Stimulated activated CD8-positive, alpha-beta memory T cell treated with anti-CD3 and anti-CD28 coated beads, Interleukin-15, amount 100 ng/mL, for 1 hour (primary cell): ENCODE results near the gene AATF.
"Not testable (repeated sequence)": the region's sequence is repeated elsewhere in the genome, so short reads cannot be mapped to it uniquely, and the experiment has no call there.

Experiments
- DNase-seq: peaks from one replicate; pipeline ENCODE4 v3.0.0-alpha.2; 2020; ENCODE audit warnings: low read depth

The AATF gene

DNA sequence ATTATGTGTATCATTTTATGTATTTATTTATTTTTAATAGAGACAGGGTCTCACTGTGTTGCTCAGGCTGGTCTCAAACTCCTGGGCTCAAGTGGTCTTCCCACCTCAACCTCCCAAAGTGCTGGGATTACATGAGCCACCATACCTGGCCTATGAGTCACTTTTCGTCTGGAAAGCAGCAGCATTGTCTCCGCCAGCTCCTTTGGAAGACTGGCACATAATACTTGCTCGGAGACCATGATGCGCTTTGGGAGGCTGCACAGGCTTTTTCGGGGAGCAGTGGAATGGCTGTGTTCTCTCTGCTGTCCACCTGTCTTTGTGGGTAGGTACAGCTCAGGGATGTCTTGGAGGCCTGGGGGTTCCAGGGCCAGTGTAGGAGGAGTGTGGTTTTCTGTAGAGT lies 102.2 kb downstream of the AATF start:
- no peak for DNase-seq

GRCh38 chr17:37051381-37051780 lies 102.6 kb downstream of the AATF start:
- DNase-seq, result no peak

- no peak for DNase-seq
Observed at GRCh38 chr17:37051833-37052232, 103.1 kb downstream of the AATF start.

- DNase-seq, result no peak
Observed at GRCh38 chr17:37052450-37052849, 103.7 kb downstream of the AATF start.

DNA sequence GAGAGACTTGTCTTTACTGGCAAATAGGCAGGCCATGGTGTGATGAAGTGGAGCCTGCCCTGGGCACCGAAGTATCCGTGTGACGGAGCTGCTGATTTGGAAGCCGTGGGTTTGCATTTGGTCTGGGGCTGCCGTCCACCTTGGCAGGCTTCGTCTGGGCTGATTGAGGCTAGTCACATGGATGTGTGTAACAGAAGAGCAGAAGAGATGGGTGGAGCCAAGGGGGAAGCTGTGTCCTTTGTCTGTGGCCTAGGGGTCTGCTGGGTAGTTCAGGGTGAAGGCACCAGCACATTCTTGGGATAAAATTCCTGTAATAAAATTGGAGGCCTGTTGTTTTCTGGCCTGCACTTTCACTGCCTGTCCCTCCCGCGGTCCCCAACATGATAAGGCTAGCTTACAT lies 106.1 kb downstream of the AATF start:
- DNase-seq, result no peak

GRCh38 chr17:37056622-37057021 lies 107.9 kb downstream of the AATF start:
- no peak for DNase-seq

DNA sequence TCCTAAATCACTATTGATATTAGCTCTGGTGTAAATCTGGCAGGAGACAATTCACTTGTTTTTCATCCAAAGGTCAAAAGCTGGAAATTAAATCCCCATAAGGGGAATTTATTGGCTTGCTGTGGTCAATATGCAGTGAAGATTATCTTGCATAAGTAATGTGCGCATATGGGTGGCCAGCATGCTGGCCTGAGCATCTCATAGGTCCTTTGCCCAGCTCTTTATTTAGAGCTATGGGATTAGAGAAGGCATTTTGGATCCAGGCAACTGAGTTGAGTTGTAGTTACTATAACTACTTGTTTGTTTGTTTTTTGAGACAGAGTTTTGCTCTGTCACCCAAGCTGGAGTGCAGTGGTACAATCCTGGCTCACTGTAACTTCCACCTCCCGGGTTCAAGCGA lies 110.7 kb downstream of the AATF start:
- DNase-seq, result no peak

- DNase-seq, result no peak
Observed at GRCh38 chr17:37060094-37060493, 111.3 kb downstream of the AATF start.

- DNase-seq, result no peak
Observed at GRCh38 chr17:37060928-37061327, 112.2 kb downstream of the AATF start.

DNA sequence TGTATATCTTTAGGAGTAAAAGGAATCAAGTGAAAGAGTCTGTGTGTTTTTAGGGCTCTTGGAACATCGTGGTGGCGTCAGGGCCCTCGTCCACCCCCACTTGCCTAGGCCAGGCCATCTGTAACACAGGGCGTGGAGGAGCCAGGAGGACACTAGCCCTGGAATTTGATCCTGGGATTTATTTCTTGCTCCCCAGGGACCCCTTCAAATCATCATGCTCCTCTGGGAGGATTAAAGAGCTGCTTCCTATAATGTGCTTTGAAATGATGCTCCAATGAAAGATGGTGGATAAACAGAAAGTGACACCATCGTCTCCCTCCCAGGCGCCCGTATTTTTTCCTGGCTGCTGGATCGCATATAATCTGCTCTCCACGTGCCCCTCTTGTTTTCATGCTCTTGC lies 113.3 kb downstream of the AATF start:
- DNase-seq, result no peak

- DNase-seq, result no peak
Observed at GRCh38 chr17:37064206-37064605, 115.5 kb downstream of the AATF start.

DNA sequence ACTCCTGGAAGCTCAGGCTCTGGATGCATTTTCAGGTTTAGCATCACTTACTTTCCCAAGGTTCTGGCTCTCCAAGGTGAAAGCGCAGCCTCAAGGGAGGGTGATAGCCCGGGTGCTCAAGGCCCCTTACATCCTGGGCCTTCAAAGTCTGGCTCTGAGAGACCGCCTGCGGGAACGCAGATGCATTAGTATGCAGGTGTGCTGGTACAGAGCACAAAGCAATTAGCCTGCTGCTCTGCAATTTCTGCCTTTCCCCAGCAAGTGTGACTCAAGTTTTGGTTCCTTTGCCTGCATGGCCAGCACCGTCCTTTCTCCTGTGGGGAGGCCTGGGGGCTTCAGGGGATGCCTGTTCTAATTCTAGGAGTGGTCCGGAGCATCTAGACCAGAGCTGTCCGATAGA lies 116.2 kb downstream of the AATF start:
- no peak for DNase-seq

DNA sequence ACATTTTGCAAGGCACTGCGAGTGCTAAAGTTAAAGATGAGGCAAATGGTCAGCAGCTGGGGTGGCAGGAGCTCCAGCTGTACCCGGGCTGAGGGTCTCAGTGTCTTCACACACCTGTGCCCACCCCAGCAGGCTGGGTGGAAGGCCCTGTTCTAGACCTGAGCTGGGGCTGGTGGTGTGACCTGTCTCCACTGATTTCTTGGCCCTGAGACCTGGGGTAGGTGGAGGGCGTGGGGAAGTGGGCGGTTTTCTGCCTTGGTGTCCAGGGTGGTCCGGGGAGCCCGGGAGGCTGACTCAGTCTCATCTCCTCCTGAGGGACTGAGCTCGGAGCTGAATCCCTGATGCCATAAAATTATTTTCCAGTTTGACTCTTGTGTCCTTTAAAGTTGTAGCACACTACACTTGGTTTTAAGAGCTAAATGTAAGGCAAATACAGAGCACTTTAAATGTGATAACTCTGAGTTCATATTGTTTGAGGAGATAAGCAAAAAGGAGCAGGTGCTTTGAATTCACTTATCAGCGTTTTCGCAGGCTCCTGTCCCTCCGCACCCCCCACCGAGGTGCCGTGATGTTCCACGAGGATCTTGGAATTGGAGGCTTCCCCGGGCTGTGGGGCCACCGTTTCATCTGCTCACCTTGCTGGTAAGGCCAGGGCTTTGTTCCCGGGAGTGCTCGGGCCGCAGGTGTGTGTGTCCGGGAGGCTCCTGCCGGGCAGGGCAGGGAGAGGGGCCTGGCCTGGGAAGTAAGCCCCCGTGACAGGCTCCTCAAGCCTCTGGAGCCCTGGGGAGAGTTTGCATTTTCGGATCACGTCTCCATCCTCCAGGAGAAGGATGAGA lies 117.0 kb downstream of the AATF start:
- DNase-seq, result no peak

DNA sequence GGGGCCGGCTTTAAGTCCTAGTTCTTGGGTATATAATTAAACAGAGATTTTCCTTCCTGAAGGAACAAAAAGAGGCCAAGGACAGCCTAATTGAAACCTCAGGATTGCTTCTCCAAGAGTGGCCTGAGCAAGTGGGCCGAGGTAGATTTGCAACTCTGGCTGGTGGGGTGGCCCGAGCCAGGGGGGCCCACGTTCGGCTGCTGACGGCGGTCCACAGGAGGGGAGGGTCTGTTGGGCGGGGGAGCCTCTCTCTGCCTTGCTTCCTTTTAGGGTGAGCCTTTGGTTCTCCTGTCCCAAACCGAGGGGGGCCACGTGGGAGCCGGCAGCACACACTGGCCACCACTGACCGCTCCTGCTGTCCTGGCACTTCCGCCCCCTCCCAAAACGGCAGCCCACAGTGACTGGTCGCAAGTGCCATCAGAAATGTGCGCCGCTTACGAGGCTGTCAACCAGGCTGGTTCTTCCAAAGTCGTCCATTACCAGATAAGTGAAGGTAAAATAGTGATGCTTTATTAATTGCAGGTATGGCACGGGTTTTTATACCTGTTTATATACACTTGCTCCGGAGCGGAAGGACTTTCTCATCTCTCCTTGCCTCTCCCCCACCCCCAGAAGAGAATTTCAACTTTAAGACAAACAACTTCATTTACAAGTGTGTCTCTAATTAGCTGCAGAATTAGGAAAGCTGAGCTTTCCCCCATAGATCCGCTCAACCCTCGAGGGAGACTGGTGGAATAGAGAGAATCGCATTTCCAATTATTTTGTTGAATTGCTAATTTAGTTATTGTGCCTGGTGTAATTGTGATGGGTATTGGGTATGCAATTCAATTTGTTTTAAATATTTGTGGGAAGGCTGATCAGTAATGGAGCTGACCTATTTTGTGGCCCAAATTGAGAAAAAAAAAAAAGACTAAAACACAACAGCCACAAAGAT lies 117.8 kb downstream of the AATF start:
- no peak for DNase-seq

DNA sequence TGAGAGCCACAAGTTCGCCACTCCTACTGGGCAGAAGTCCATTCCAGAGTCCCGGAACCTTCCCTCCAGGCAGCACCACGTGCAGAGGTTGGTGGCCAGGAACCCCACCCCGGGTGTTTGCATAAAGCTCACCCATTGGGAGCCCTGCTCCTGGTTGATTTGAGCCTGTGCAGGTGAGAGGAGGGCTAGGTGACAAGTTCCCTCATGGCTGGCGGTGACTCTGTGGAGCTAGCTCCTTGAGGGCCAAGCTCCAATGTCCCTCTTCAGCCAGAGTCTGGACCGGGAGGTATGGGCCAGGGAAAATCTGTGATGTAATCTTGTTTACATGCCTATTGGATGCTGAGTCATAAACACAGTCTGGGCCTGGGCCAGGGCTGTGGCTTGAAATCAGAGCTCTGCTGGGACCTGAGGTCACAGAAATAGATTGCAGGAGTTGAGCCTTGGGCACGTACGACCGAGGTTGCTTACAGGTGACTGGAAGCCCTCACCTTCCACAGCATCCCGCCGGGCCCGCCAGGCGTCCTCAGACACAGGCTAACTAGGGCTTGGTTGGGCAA lies 118.9 kb downstream of the AATF start:
- no peak for DNase-seq

DNA sequence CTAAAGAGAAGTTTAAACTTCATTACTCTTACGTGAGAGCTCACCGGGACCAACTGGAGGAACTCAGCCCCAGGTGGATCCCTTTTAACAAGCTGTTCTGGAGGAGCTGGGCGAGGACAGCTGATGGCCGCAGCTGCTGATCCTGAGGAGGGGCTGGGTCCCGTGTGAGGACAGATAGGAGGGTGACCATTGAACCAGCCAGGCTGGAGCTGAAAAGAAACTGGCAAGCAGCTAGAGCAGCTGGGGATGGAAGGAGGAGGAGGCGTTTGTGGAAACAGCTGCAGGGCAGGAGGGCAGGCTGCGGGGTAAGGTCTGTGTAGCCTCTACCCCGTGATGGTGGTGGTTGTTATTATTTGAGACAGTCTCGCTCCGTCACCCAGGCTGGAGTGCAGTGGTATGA lies 119.5 kb downstream of the AATF start:
- no peak for DNase-seq

GRCh38 chr17:37069087-37069486 lies 120.3 kb downstream of the AATF start:
- DNase-seq, result no peak

- not testable (repeated sequence) for DNase-seq
Observed at GRCh38 chr17:37073464-37073863, 124.7 kb downstream of the AATF start.

DNA sequence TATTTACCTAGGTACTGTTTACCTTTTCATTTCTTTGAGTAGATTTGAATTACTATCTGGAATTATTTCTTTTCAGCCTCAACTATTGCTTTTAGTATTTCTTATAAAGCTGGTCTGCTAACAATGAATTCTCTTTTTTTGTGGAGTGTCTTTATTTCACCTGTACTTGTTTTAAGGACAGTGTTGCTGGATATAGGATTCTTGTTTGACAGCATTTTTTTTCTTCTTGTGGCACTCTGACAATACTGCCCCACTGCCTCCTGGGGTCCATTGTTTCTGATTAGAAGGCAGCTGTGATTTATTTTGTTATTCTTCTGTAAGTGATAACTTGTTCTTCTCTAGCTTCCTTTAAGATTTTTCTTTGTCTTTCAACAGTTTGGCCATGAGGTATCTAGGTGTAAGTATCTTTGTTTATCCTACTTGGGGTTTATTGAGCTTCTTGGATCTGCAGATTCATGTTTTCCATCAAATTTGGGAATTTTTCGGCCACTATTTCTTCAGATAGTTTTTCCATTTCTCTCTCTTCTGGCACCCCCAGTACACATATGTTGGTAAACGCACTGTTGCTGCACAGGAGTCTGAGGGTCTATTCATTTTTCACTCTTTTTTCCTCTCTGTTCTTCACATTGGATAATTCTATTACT lies 130.4 kb downstream of the AATF start:
- DNase-seq, result no peak

DNA sequence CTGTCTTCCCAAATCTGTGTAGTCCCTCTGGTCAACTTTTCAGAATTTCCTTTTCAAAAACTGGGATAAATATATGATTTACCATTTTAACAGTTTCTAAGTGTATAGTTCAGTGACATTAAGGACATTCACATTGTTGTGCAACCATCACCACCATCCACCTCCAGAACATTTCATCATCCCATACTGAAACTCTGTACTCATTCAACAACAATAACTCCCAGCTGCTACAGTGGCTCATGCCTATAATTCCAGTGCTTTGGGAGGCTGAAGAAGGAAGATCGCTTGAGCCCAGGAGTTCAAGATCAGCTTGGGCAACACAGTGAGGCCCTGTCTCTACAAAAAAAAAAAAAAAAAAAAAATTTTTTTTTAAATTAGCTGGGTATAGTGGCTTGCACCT lies 131.0 kb downstream of the AATF start:
- DNase-seq, result no peak

DNA sequence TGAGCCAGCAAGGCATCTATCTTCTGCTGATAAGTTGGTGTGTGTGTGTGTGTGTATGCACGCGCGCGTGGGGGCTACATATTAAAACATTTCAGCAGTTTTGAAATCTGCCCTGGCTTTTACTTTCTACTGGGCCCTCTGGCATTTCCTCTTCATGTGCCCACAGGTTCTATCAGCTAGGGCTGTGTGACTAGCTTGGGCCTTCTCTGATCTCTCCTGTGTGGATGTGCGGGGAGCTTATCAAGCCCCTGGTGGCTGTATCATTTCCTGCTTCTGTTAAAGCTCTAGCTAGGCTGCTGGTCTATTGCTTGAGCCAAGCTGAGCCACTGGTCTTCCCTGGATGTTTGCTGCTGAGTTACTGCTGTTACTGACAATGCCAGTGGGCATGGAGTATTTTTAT lies 132.5 kb downstream of the AATF start:
- DNase-seq, result no peak

DNA sequence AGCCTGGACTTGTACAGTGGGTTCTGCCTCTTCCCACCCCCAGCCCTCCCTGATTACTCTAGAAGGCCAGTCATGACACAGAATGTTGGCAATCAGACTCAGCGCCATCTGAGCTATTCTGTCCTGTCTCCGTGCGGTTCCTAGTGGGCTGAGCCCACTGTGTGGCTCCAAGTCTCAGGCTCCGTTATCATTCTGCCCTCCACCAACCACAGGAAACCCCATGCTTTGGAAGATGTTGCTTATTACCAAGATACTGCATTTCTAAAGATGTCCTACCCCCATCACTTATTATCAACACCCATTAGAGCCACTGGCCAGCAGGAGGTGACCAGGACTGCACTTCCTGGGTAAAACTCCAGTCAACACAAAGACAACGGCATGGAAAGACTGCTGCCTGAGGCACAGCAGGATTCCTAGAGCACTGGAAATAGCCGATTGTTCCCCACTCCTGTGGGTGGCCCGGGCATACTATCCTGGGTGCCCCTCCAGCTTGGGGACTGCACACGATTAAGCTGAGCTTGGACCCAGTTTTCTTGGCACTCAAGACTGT lies 133.6 kb downstream of the AATF start:
- DNase-seq, result no peak
